HFFc6 (cell line): Measurements from ENCODE around the gene PRPS1L1. TPM values are rescaled to one million over a fixed set of nuclear protein-coding genes. Genes with fewer than 3 reads are reported as not detected.

ENCODE experiments used
- DNase-seq: peaks from one replicate; pipeline ENCODE4 v3.0.0-alpha.2; 2018
- H3K27ac Mint-ChIP-seq: 2 replicates; pipeline ENCODE4 v1.8.0; 2020; ENCODE audit warnings: mild to moderate bottlenecking, mixed read lengths
- H3K27me3 Mint-ChIP-seq: 2 replicates; pipeline ENCODE4 v1.8.0; 2021; ENCODE audit warnings: mild to moderate bottlenecking, moderate library complexity, mixed read lengths; ENCODE audit not compliant: insufficient read depth
- H3K36me3 Mint-ChIP-seq: 2 replicates; pipeline ENCODE4 v1.8.0; 2021; ENCODE audit warnings: low read depth, mixed read lengths
- H3K4me1 Mint-ChIP-seq: 2 replicates; pipeline ENCODE4 v1.8.0; 2020; ENCODE audit warnings: low read depth, mixed read lengths
- H3K4me3 Mint-ChIP-seq: 2 replicates; pipeline ENCODE4 v1.8.0; 2020; ENCODE audit warnings: mild to moderate bottlenecking, moderate library complexity, mixed read lengths
- H3K9me3 Mint-ChIP-seq: 2 replicates; pipeline ENCODE4 v1.8.0; 2020; ENCODE audit warnings: mild to moderate bottlenecking, mixed read lengths
- total RNA-seq, 6 experiments: library from RNA; stranded (reverse); fragmentation: NEBNext Ultra II Directional; extraction: Animal tissue kit (Norgen Biotek cat#: 25700); gene quantifications; 2 replicates in 1 of 6; 3 replicates in 5 of 6; pipeline ENCODE4 v1.2.3, GENCODE V29; 2021
- TF ChIP-seq, protein P1 (sequence below): fragments of 200-600 bp; sonication (generic); IDR thresholded peaks from 2 replicates; pipeline ENCODE4 v1.5.0; 2021; ENCODE audit warnings: antibody characterized with exemption, mild to moderate bottlenecking

PRPS1L1 gene
- total RNA-seq, 6 experiments from 2014 or later, result not detected

DNA sequence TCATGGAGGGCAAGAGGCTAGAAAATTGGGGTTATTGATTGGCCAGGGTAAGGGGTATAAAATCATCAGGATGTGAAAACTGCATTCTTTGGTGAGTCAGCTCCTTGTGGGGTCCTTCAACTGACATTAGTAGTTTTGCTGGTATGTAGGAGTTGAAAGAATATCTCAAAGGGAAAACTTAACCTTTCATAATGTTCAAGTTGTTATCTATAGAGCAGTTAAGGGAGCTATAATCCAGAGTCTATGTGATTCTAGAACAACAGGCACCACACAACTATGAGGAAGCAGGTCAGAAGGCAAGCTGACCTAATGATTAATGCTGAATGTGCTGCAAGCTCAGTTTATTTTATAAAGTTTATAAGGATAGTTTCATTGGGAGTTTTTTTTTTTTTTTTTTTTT, 13.7 kb downstream of the PRPS1L1 start:
- peak; percentile 3 for DNase-seq
- H3K4me1 Mint-ChIP-seq, result peaks cover 15% of the 10 kb centered on the region
- peaks cover 4% of the 10 kb centered on the region for H3K27me3 Mint-ChIP-seq
- no peak overlapping the region for H3K4me3 Mint-ChIP-seq
- no peaks in the 10 kb centered on the region for H3K36me3 Mint-ChIP-seq
- H3K9me3 Mint-ChIP-seq, result no peaks in the 10 kb centered on the region; the same call in 1 of the 2 replicates
- no peak overlapping the region for H3K27ac Mint-ChIP-seq
- TF ChIP-seq, protein P1, sequence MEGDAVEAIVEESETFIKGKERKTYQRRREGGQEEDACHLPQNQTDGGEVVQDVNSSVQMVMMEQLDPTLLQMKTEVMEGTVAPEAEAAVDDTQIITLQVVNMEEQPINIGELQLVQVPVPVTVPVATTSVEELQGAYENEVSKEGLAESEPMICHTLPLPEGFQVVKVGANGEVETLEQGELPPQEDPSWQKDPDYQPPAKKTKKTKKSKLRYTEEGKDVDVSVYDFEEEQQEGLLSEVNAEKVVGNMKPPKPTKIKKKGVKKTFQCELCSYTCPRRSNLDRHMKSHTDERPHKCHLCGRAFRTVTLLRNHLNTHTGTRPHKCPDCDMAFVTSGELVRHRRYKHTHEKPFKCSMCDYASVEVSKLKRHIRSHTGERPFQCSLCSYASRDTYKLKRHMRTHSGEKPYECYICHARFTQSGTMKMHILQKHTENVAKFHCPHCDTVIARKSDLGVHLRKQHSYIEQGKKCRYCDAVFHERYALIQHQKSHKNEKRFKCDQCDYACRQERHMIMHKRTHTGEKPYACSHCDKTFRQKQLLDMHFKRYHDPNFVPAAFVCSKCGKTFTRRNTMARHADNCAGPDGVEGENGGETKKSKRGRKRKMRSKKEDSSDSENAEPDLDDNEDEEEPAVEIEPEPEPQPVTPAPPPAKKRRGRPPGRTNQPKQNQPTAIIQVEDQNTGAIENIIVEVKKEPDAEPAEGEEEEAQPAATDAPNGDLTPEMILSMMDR, result no peak

DNA sequence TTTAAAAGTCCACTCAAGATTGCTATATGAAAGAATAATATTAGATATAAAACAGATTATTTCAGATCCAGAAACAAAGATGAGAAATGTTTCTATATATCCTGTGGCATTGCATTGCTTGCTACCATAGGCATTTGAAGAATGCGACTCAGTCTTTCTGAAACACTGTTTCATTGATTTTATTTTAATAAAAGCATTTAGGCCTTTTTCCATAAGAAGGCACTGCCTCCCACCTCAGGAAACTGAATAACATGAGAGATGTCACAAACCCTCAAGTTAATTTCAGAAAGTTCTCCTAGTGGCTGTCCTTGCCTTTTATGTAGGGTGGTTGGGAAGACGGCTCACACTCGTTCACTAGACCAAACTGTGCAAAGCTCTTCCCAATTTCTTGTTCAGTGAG, 23.3 kb downstream of the PRPS1L1 start:
- Mint-ChIP-seq H3K4me1 (no peaks in the 10 kb centered on the region), H3K9me3 (no peaks in the 10 kb centered on the region; the same call in 1 of the 2 replicates), H3K4me3 (no peak overlapping the region), H3K36me3 (no peaks in the 10 kb centered on the region), H3K27ac (no peak overlapping the region), H3K27me3 (peaks cover 7% of the 10 kb centered on the region)
- no peak for DNase-seq
- TF ChIP-seq, protein P1, result no peak

DNA sequence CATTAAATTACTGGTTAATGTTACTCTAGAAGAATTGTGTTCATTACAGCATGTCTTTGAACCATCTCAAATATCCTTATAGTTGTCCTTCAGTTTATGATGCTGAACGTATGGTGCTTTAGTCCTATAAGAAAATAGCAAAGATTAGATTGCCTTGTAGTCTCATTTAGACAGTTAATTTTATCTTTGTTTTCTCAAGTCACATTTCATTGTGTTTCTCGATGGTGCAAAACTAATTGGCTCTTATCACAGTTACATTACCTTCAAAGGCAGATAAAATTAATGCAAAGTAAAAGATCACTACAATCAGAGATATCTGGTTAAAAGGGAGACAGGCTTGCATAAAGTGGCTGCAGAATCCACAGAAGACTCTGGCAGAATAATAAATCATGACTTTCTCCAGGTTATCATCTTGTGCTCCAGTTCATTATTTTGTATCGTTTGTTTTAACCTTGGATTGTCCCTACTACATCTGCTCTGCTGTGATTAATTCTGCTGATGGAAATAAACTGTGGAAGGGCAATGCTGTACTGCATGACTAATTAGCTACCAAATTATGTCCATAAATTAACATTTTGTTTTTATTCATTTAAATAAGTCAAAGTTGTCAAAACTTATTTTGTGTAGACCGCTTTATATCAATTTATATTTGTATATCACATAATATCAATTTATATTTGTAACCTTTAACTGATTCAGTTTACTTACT, 24.2 kb downstream of the PRPS1L1 start:
- H3K27ac Mint-ChIP-seq, result no peak overlapping the region
- peaks cover 7% of the 10 kb centered on the region for H3K27me3 Mint-ChIP-seq
- TF ChIP-seq, protein P1, result no peak
- no peak for DNase-seq
- H3K4me3 Mint-ChIP-seq, result no peak overlapping the region
- H3K36me3 Mint-ChIP-seq, result no peaks in the 10 kb centered on the region
- H3K9me3 Mint-ChIP-seq, result peaks cover 7% of the 10 kb centered on the region
- no peaks in the 10 kb centered on the region for H3K4me1 Mint-ChIP-seq

DNA sequence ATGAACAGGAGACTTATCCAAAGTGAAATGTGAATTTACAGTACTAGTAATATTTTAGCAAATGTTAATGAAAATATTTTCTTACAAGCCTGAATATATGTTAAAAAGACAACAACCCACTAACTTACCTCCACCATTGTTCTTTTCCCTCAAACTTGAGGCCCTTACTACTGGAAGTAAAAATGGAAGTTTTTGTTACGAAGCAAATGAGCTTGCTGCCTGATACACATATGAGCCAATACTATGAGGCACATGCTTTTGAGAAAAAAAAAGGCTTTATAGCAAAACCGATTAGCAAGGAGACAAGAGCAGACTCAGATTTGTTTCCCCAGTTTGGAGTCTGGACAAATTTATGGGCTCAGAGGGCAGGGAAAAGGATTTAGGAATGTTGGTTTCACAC, 29.0 kb downstream of the PRPS1L1 start:
- no peak overlapping the region for H3K27ac Mint-ChIP-seq
- DNase-seq, result no peak

DNA sequence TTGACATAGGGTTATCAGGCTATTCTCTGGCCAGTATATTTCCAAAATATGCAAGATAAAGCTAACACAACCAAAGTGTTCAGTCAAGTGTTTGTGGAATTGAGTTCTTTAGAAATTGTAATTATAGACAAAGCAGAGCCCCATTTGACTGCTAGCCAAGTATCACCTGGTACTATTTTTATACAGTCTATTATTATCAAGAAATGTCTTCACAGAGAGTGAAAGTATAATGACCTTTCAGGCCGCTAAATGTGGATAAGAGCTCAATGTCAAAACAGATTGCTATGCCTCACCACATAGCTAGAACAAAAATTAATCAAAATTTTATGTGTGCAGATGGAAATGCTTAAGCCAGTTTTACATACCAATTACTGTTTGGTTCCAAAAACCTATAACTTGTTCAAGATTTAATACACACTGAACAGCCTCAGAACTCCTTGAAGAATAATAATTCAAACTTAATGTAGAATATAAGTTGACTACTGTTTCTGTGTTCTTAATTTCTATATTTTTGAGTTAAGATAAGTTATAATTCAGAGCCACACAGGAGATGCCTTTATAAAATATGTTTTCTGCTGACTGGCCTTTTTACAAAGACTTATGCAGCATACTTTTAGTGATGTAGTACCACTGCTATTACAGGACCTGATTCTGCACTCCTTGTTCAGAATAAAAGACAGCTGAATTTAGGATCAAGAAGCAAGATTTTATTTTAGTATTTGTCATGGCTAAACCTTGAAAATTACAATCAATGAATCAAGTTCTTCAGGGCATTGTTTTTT, 31.0 kb downstream of the PRPS1L1 start:
- Mint-ChIP-seq H3K4me1 (no peaks in the 10 kb centered on the region; the same call in 1 of the 2 replicates), H3K27me3 (peaks cover 3% of the 10 kb centered on the region), H3K27ac (no peak overlapping the region), H3K9me3 (peaks cover 7% of the 10 kb centered on the region; the same call in 1 of the 2 replicates), H3K36me3 (no peaks in the 10 kb centered on the region), H3K4me3 (no peak overlapping the region)
- TF ChIP-seq, protein P1, result no peak
- no peak for DNase-seq

More for the DNA sequence above, 29.0 kb downstream of the PRPS1L1 start:
- no peaks in the 10 kb centered on the region; the same call in 1 of the 2 replicates for H3K27me3 Mint-ChIP-seq
- TF ChIP-seq, protein P1, result no peak
- no peaks in the 10 kb centered on the region for H3K36me3 Mint-ChIP-seq
- no peak overlapping the region for H3K4me3 Mint-ChIP-seq
- H3K4me1 Mint-ChIP-seq, result no peaks in the 10 kb centered on the region
- H3K9me3 Mint-ChIP-seq, result peaks cover 7% of the 10 kb centered on the region; the same call in 1 of the 2 replicates
